Hindlimb muscle (tissue), 1 donor: ENCODE data around the gene TMTC2. TPM values are rescaled to one million over a fixed set of nuclear protein-coding genes. Genes with fewer than 3 reads are reported as not detected.
A peak's percentile ranks its signal among the peaks of the same experiment; 100 is the strongest.

Source experiments
- DNase-seq: peaks from one replicate; pipeline ENCODE4 v3.0.0-alpha.2; 2013
- polyA plus RNA-seq: library from polyadenylated mRNA; unstranded; fragments of 120-200 nt; gene quantifications from one replicate; pipeline ENCODE4 v1.2.1, GENCODE V29; 2013; ENCODE audit not compliant: insufficient read length

Gene TMTC2
- polyA plus RNA-seq, 1 donor: 15.5 TPM

- peak; percentile 38 for DNase-seq
These were observed 331.4 kb downstream of the TMTC2 start for GRCh38 chr12:83018088-83018487.

- no peak for DNase-seq
These were observed 340.5 kb downstream of the TMTC2 start for GRCh38 chr12:83027021-83027723.

GRCh38 chr12:83031196-83031595 is 344.5 kb downstream of the TMTC2 start:
- no peak for DNase-seq

GRCh38 chr12:83036847-83037246 is 350.1 kb downstream of the TMTC2 start:
- no peak for DNase-seq

GRCh38 chr12:83039413-83039812 is 352.7 kb downstream of the TMTC2 start:
- no peak for DNase-seq

- no peak for DNase-seq
These were observed 353.6 kb downstream of the TMTC2 start for GRCh38 chr12:83040339-83040738.

GRCh38 chr12:83040991-83041390 is 354.3 kb downstream of the TMTC2 start:
- no peak for DNase-seq

- no peak for DNase-seq
These were observed 355.9 kb downstream of the TMTC2 start for GRCh38 chr12:83042441-83043200.

GRCh38 chr12:83044736-83045135 is 358.0 kb downstream of the TMTC2 start:
- DNase-seq: no peak

- DNase-seq: no peak
These were observed 359.3 kb downstream of the TMTC2 start for GRCh38 chr12:83046019-83046418.

- no peak for DNase-seq
These were observed 362.6 kb downstream of the TMTC2 start for GRCh38 chr12:83049306-83049705.

- no peak for DNase-seq
These were observed 366.3 kb downstream of the TMTC2 start for GRCh38 chr12:83052890-83053541.

GRCh38 chr12:83057436-83057835 is 370.7 kb downstream of the TMTC2 start:
- no peak for DNase-seq

GRCh38 chr12:83059107-83059506 is 372.4 kb downstream of the TMTC2 start:
- no peak for DNase-seq

GRCh38 chr12:83065562-83065961 is 378.9 kb downstream of the TMTC2 start:
- no peak for DNase-seq

- no peak for DNase-seq
These were observed 381.3 kb downstream of the TMTC2 start for GRCh38 chr12:83067981-83068380.

- no peak for DNase-seq
These were observed 387.7 kb downstream of the TMTC2 start for GRCh38 chr12:83074358-83074894.

GRCh38 chr12:83075471-83075870 is 388.8 kb downstream of the TMTC2 start:
- DNase-seq: no peak

- DNase-seq: no peak
These were observed 390.3 kb downstream of the TMTC2 start for GRCh38 chr12:83077041-83077440.

GRCh38 chr12:83082690-83083276 is 396.1 kb downstream of the TMTC2 start:
- DNase-seq: peak; percentile 43

- DNase-seq: peak; percentile 12
These were observed 396.9 kb downstream of the TMTC2 start for GRCh38 chr12:83083616-83084015.

GRCh38 chr12:83084516-83085234 is 398.0 kb downstream of the TMTC2 start:
- no peak for DNase-seq
